HEK293T (cell line): ENCODE measurements around the gene PRPF40A.

ENCODE experiments used
- ARNT ChIP-seq: fragments of 450-650 bp; IDR thresholded peaks from 2 replicates; pipeline ENCODE4 v1.6.1; 2017; ENCODE audit warnings: mild to moderate bottlenecking
- BHLHE40 ChIP-seq: fragments of 450-650 bp; IDR thresholded peaks from 2 replicates; pipeline ENCODE4 v1.6.1; 2016; ENCODE audit warnings: mild to moderate bottlenecking, moderate library complexity, borderline replicate concordance
- CTBP1 ChIP-seq: fragments of 450-650 bp; IDR thresholded peaks from 2 replicates; pipeline ENCODE4 v1.6.1; 2016; ENCODE audit warnings: borderline replicate concordance
- ELF4 ChIP-seq: fragments of 450-650 bp; IDR thresholded peaks from 2 replicates; pipeline ENCODE4 v1.6.1; 2017; ENCODE audit warnings: antibody characterized with exemption
- FOXK2 ChIP-seq: fragments of 450-650 bp; IDR thresholded peaks from 2 replicates; pipeline ENCODE4 v1.6.1; 2016; ENCODE audit warnings: mild to moderate bottlenecking
- FOXM1 ChIP-seq: fragments of 450-650 bp; IDR thresholded peaks from 2 replicates; pipeline ENCODE4 v1.6.1; 2017; ENCODE audit warnings: mild to moderate bottlenecking, borderline replicate concordance
- HDGF ChIP-seq: fragments of 450-650 bp; IDR thresholded peaks from 2 replicates; pipeline ENCODE4 v1.6.1; 2017; ENCODE audit warnings: antibody characterized with exemption, borderline replicate concordance
- L3MBTL2 ChIP-seq: fragments of 450-650 bp; conservative IDR thresholded peaks from 2 replicates; pipeline ENCODE4 v1.6.1; 2016; ENCODE audit warnings: mild to moderate bottlenecking
- NFRKB ChIP-seq: fragments of 450-650 bp; IDR thresholded peaks from 2 replicates; pipeline ENCODE4 v1.6.1; 2016; ENCODE audit warnings: mild to moderate bottlenecking, moderate library complexity
- PKNOX1 ChIP-seq: fragments of 450-650 bp; IDR thresholded peaks from 2 replicates; pipeline ENCODE4 v1.6.1; 2016
- SP1 ChIP-seq: fragments of 450-650 bp; IDR thresholded peaks from 2 replicates; pipeline ENCODE4 v1.6.1; 2017
- SUZ12 ChIP-seq: fragments of 450-650 bp; IDR thresholded peaks from 2 replicates; pipeline ENCODE4 v1.6.1; 2016; ENCODE audit warnings: mild to moderate bottlenecking
- TARDBP ChIP-seq: fragments of 450-650 bp; IDR thresholded peaks from 2 replicates; pipeline ENCODE4 v1.6.1; 2016

GRCh38 chr2:152637251-152637650 is 80.0 kb downstream of the PRPF40A start:
- TF ChIP-seq BHLHE40 (no peak), ARNT (no peak), HDGF (no peak), NFRKB (no peak), SUZ12 (no peak), PKNOX1 (no peak), CTBP1 (no peak), SP1 (no peak), TARDBP (no peak), FOXM1 (no peak), FOXK2 (no peak), ELF4 (no peak), L3MBTL2 (no peak)
